RWPE1 (cell line): ENCODE measurements around the gene LRP4.

Source experiments
- CTCF ChIA-PET: fragments of 350-600 bp; sonication (Branson Sonifier 250); formaldehyde crosslinking; extraction: SDS; loops from one replicate; lab custom pipeline; 2021; lab: Yijun Ruan, JAX
- POLR2A ChIA-PET: fragments of 400-600 bp; formaldehyde crosslinking; extraction: SDS; loops from one replicate; lab custom pipeline; 2020; ENCODE audit warnings: antibody characterized with exemption; ENCODE audit not compliant: low non-redundant PET; lab: Yijun Ruan, JAX
- DNase-seq: peaks from one replicate; pipeline ENCODE4 v3.0.0; 2012; ENCODE audit warnings: low spot score
- H3K27ac ChIP-seq: fragments of 450-650 bp; 2 replicates; pipeline ENCODE4 v1.5.1; 2017
- CTCF ChIP-seq: fragments of 450-650 bp; conservative IDR thresholded peaks from 2 replicates; pipeline ENCODE4 v1.5.1; 2017; ENCODE audit warnings: low read depth, mild to moderate bottlenecking

LRP4 gene

GRCh38 chr11:46846510-46846830, 71.9 kb downstream of the LRP4 start:
- peak overlapping the region; percentile 86 for H3K27ac ChIP-seq
- POLR2A ChIA-PET: interaction anchor here (0.6 to 0.7 kb wide), 2 partner anchors 13 to 268 kb away, joined by 4 to 5 read pairs; no protein-coding TSS in a partner anchor
- CTCF ChIA-PET: interaction anchor here (0.7 kb wide), 1 partner anchor 122 kb away, joined by 3 read pairs; no protein-coding TSS in a partner anchor
- no peak for DNase-seq
- TF ChIP-seq CTCF: no peak

- ChIA-PET CTCF (no interaction called here), POLR2A (interaction anchor here (0.7 kb wide), 1 partner anchor 13 kb away, joined by 4 read pairs; no protein-coding TSS in a partner anchor)
- DNase-seq: peak; percentile 98
- peak within 1 kb of the TSS; percentile 86 for H3K27ac ChIP-seq
- TF ChIP-seq CTCF: no peak
These were observed 72.4 kb downstream of the LRP4 start, which contains the start of gene CKAP5 for GRCh38 chr11:46845740-46846509. TSS of gene CKAP5 (minus strand) at chr11:46846280. CDS start at chr11:46821231, 25,049 bp downstream.

- CTCF ChIA-PET: no interaction called here
- peak; percentile 48 for DNase-seq
- no peak for TF ChIP-seq CTCF
- peak overlapping the region; percentile 86 for H3K27ac ChIP-seq
- POLR2A ChIA-PET: no interaction called here
These were observed 73.0 kb downstream of the LRP4 start for GRCh38 chr11:46845440-46845739.

- no peak for DNase-seq
- CTCF ChIA-PET: no interaction called here
- POLR2A ChIA-PET: no interaction called here
- no peak overlapping the region for H3K27ac ChIP-seq
- TF ChIP-seq CTCF: no peak
These were observed 78.2 kb downstream of the LRP4 start for GRCh38 chr11:46840116-46840515.

GRCh38 chr11:46838501-46838900, 79.8 kb downstream of the LRP4 start:
- POLR2A ChIA-PET: interaction anchor here (0.7 kb wide), 1 partner anchor 10 kb away, joined by 3 read pairs; no protein-coding TSS in a partner anchor
- CTCF ChIA-PET: no interaction called here
- no peak for TF ChIP-seq CTCF

GRCh38 chr11:46837860-46838259, 80.5 kb downstream of the LRP4 start:
- no peak for TF ChIP-seq CTCF
- ChIA-PET POLR2A (no interaction called here), CTCF (no interaction called here)
- DNase-seq: no peak
- no peak overlapping the region for H3K27ac ChIP-seq

More at GRCh38 chr11:46838501-46838900, 79.8 kb downstream of the LRP4 start:
- H3K27ac ChIP-seq: no peak overlapping the region
- no peak for DNase-seq
